Measurements from ENCODE around the gene SH3BP1. TPM values are rescaled to one million over a fixed set of nuclear protein-coding genes. Genes with fewer than 3 reads are reported as not detected.

Gene SH3BP1
- total and polyA plus RNA-seq, 2 of the 13 experiments (the other 11 are each of a cell fraction or from before 2014, with no cell fraction given), result 8.4 to 18.5 TPM

DNA sequence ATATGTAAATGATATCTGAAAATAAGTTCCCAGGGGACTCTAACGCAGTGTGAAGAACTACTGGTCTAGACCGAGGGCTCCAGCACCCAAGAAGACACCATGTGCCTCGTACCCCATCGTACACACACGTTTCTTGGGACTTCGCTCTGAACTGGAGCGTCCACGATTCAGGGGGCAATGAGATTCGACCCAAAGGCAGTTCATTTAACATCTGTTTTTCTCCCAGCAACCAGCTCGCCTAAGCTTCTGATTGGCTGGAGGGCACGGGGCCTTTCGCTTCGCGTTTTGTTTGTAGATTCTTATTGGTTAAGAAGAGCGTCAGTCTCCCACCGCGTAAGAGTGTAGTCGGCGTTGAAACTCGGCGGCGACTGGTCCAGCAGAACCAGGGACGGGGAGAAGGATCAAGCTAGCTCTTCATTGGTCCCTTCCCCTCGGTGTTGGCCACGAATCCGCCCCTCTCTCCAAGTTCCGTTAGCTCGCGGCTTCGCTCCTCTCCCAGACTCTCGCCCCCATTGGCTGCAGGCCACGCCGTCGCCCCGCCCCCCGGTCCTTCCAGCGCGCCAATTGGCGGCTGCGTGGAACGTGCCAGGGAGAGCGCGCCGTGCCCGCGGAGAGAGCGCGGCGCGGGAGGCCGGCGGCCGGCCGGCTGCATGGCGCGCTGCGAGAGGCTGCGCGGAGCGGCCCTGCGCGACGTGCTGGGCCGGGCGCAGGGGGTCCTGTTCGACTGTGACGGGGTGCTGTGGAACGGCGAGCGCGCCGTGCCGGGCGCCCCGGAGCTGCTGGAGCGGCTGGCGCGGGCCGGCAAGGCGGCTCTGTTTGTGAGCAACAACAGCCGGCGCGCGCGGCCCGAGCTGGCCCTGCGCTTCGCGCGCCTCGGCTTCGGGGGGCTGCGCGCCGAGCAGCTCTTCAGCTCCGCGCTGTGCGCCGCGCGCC lies 18.9 kb downstream of the SH3BP1 start, which contains the start of gene PDXP (continued):
- no peak for TF ChIP-seq SAFB2 (CRISPR knock-in tag; IDR thresholded peaks at IDR 0.05; ENCODE audit: borderline replicate concordance, low read depth)
- TF ChIP-seq, protein P1, sequence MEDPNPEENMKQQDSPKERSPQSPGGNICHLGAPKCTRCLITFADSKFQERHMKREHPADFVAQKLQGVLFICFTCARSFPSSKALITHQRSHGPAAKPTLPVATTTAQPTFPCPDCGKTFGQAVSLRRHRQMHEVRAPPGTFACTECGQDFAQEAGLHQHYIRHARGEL (CRISPR knock-in tag; IDR thresholded peaks at IDR 0.05), result no peak
- TF ChIP-seq ZNF124 (CRISPR knock-in tag; IDR thresholded peaks at IDR 0.05), result no peak
- TF ChIP-seq, protein P2, sequence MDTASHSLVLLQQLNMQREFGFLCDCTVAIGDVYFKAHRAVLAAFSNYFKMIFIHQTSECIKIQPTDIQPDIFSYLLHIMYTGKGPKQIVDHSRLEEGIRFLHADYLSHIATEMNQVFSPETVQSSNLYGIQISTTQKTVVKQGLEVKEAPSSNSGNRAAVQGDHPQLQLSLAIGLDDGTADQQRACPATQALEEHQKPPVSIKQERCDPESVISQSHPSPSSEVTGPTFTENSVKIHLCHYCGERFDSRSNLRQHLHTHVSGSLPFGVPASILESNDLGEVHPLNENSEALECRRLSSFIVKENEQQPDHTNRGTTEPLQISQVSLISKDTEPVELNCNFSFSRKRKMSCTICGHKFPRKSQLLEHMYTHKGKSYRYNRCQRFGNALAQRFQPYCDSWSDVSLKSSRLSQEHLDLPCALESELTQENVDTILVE (CRISPR knock-in tag; IDR thresholded peaks at IDR 0.05), result no peak
- no peak for TF ChIP-seq ZNF333 (CRISPR knock-in tag; IDR thresholded peaks at IDR 0.05; ENCODE audit: borderline replicate concordance)
- no peak for TF ChIP-seq NCOA2 (CRISPR knock-in tag; IDR thresholded peaks at IDR 0.05)
- no peak for TF ChIP-seq GPN1 (CRISPR knock-in tag; IDR thresholded peaks at IDR 0.05; ENCODE audit: borderline replicate concordance)
- TF ChIP-seq, protein P3, sequence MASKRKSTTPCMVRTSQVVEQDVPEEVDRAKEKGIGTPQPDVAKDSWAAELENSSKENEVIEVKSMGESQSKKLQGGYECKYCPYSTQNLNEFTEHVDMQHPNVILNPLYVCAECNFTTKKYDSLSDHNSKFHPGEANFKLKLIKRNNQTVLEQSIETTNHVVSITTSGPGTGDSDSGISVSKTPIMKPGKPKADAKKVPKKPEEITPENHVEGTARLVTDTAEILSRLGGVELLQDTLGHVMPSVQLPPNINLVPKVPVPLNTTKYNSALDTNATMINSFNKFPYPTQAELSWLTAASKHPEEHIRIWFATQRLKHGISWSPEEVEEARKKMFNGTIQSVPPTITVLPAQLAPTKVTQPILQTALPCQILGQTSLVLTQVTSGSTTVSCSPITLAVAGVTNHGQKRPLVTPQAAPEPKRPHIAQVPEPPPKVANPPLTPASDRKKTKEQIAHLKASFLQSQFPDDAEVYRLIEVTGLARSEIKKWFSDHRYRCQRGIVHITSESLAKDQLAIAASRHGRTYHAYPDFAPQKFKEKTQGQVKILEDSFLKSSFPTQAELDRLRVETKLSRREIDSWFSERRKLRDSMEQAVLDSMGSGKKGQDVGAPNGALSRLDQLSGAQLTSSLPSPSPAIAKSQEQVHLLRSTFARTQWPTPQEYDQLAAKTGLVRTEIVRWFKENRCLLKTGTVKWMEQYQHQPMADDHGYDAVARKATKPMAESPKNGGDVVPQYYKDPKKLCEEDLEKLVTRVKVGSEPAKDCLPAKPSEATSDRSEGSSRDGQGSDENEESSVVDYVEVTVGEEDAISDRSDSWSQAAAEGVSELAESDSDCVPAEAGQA (IDR thresholded peaks at IDR 0.05; ENCODE audit: low read depth), result no peak
- TF ChIP-seq, protein P3 (CRISPR knock-in tag; IDR thresholded peaks at IDR 0.05; ENCODE audit: borderline replicate concordance), result no peak; the same call in 1 of the 2 replicates
- TF ChIP-seq, protein P4, sequence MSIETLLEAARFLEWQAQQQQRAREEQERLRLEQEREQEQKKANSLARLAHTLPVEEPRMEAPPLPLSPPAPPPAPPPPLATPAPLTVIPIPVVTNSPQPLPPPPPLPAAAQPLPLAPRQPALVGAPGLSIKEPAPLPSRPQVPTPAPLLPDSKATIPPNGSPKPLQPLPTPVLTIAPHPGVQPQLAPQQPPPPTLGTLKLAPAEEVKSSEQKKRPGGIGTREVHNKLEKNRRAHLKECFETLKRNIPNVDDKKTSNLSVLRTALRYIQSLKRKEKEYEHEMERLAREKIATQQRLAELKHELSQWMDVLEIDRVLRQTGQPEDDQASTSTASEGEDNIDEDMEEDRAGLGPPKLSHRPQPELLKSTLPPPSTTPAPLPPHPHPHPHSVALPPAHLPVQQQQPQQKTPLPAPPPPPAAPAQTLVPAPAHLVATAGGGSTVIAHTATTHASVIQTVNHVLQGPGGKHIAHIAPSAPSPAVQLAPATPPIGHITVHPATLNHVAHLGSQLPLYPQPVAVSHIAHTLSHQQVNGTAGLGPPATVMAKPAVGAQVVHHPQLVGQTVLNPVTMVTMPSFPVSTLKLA (IDR thresholded peaks at IDR 0.05), result peak; percentile 18; the same call in 1 of the 2 replicates
- no peak for TF ChIP-seq HCFC1 (IDR thresholded peaks at IDR 0.05; ENCODE audit: low read depth, low read length)
- TF ChIP-seq ZNF644 (CRISPR knock-in tag; IDR thresholded peaks at IDR 0.05; ENCODE audit: low read depth), result no peak
- TF ChIP-seq ZNF101 (CRISPR knock-in tag; IDR thresholded peaks at IDR 0.05; ENCODE audit: borderline replicate concordance, low read depth), result no peak
- TF ChIP-seq, protein P5, sequence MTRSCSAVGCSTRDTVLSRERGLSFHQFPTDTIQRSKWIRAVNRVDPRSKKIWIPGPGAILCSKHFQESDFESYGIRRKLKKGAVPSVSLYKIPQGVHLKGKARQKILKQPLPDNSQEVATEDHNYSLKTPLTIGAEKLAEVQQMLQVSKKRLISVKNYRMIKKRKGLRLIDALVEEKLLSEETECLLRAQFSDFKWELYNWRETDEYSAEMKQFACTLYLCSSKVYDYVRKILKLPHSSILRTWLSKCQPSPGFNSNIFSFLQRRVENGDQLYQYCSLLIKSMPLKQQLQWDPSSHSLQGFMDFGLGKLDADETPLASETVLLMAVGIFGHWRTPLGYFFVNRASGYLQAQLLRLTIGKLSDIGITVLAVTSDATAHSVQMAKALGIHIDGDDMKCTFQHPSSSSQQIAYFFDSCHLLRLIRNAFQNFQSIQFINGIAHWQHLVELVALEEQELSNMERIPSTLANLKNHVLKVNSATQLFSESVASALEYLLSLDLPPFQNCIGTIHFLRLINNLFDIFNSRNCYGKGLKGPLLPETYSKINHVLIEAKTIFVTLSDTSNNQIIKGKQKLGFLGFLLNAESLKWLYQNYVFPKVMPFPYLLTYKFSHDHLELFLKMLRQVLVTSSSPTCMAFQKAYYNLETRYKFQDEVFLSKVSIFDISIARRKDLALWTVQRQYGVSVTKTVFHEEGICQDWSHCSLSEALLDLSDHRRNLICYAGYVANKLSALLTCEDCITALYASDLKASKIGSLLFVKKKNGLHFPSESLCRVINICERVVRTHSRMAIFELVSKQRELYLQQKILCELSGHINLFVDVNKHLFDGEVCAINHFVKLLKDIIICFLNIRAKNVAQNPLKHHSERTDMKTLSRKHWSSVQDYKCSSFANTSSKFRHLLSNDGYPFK (CRISPR knock-in tag; IDR thresholded peaks at IDR 0.05; ENCODE audit: borderline replicate concordance), result no peak
- no peak for TF ChIP-seq ZNF703 (CRISPR knock-in tag; IDR thresholded peaks at IDR 0.05; ENCODE audit: borderline replicate concordance)

Measured in HepG2 (cell line).